Testis (tissue), 2 donors: ENCODE data around the gene TMEM107.
A peak's percentile ranks its signal among the peaks of the same experiment; 100 is the strongest.

Experiments
- POLR2A ChIP-seq: fragments of 450-650 bp; IDR thresholded peaks from one replicate; pipeline ENCODE4 v1.6.1; 2017; ENCODE audit warnings: antibody characterized with exemption, mild to moderate bottlenecking, moderate library complexity
- TF ChIP-seq, protein P1 (sequence below), 3 experiments: fragments of 450-650 bp in 2 of 3; fragments of 200-600 bp in 1 of 3; sonication (generic) in 1 of 3; IDR thresholded peaks; one replicate each; pipeline ENCODE4 v1.5.1; 2016 to 2019; ENCODE audit warnings: antibody characterized with exemption in 3 of 3, mild to moderate bottlenecking in 2 of 3, moderate library complexity in 1 of 3

DNA sequence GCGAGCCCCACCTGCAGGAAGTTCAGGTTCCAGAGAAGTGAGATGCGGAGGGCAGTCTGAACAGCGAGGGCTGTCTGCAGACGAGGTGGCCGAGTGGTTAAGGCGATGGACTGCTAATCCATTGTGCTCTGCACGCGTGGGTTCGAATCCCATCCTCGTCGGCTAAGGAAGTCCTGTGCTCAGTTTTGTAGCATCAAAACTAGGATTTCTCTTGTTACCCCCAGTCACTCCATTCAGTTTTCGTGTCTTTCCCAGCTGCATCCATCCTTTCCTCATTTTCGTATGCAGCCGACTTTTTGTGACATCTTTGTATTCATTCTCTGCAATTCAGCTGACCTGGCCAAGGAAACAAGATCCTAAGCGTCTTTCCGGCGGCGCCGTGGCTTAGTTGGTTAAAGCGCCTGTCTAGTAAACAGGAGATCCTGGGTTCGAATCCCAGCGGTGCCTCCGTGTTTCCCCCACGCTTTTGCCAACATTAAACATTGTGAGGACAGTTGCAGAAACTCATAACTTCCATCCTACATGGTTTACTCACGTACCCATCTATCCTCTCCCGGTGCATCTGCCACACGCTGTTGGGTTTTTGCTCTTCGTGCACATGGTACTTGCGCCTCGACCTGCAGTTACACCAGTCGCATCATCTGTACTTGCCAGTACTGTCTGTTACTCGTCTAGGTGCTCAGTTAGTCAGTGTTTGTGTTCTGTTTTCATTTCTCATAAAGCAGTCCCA lies 10.8 kb upstream of the TMEM107 start:
- TF ChIP-seq, protein P1, sequence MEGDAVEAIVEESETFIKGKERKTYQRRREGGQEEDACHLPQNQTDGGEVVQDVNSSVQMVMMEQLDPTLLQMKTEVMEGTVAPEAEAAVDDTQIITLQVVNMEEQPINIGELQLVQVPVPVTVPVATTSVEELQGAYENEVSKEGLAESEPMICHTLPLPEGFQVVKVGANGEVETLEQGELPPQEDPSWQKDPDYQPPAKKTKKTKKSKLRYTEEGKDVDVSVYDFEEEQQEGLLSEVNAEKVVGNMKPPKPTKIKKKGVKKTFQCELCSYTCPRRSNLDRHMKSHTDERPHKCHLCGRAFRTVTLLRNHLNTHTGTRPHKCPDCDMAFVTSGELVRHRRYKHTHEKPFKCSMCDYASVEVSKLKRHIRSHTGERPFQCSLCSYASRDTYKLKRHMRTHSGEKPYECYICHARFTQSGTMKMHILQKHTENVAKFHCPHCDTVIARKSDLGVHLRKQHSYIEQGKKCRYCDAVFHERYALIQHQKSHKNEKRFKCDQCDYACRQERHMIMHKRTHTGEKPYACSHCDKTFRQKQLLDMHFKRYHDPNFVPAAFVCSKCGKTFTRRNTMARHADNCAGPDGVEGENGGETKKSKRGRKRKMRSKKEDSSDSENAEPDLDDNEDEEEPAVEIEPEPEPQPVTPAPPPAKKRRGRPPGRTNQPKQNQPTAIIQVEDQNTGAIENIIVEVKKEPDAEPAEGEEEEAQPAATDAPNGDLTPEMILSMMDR (IDR thresholded peaks at IDR 0.05) = peak in 1 of 3 experiments; percentile 22
- no peak for TF ChIP-seq POLR2A
